ENCODE results near the gene RRP8.

GRCh38 chr11:6603287-6604080 lies at the start of gene RRP8, which contains the start of gene ILK:
- TF ChIP-seq CTCF (IDR thresholded peaks at IDR 0.05; ENCODE audit: low read length): no peak
- no peak for TF ChIP-seq EZH2 (optimal IDR thresholded peaks at IDR 0.05; ENCODE audit: low read depth, low read length)
- TF ChIP-seq EZH2phosphoT487 (IDR thresholded peaks at IDR 0.05; ENCODE audit: low read length): no peak

Measured in MM.1S (cell line).